Breast epithelium (tissue), 3 donors: ENCODE data around the gene CNPY4.

Experiments used
- POLR2A ChIP-seq: fragments of 450-650 bp; IDR thresholded peaks from one replicate; pipeline ENCODE4 v1.6.1; 2016; ENCODE audit warnings: antibody characterized with exemption, mild to moderate bottlenecking, moderate library complexity
- TF ChIP-seq, protein P1 (sequence below), 3 donors: fragments of 450-650 bp; IDR thresholded peaks; one replicate each; pipeline ENCODE4 v1.5.1; 2016 to 2017; ENCODE audit warnings: antibody characterized with exemption in 3 of 3, mild to moderate bottlenecking in 3 of 3, moderate library complexity in 3 of 3

DNA sequence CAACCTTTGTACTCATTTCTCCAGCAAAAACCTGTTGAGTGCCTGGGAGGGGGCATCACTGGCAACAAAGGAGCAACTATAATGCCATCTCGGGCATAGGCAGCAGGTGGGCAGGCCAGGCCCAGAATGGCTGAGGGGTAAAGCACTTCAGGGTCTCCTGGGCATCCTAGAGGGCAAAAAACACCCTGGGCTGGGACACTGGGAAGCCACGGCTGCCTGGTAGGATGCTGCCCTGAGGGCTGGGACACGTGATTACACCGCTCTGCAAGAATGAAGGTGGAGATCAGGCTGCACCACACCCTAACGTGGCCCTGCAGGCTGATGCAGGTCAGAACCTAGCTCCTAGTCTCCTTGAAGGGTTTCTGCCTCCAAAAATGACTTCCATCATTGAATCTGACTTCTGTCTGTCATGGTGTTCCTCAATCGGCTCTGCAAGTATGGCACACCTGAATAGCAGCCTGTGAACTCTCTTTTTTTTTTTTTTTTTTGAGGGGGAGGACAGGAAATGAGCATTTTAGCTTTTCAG lies 43.6 kb downstream of the CNPY4 start:
- TF ChIP-seq, protein P1, sequence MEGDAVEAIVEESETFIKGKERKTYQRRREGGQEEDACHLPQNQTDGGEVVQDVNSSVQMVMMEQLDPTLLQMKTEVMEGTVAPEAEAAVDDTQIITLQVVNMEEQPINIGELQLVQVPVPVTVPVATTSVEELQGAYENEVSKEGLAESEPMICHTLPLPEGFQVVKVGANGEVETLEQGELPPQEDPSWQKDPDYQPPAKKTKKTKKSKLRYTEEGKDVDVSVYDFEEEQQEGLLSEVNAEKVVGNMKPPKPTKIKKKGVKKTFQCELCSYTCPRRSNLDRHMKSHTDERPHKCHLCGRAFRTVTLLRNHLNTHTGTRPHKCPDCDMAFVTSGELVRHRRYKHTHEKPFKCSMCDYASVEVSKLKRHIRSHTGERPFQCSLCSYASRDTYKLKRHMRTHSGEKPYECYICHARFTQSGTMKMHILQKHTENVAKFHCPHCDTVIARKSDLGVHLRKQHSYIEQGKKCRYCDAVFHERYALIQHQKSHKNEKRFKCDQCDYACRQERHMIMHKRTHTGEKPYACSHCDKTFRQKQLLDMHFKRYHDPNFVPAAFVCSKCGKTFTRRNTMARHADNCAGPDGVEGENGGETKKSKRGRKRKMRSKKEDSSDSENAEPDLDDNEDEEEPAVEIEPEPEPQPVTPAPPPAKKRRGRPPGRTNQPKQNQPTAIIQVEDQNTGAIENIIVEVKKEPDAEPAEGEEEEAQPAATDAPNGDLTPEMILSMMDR (IDR thresholded peaks at IDR 0.05), result no peak
- TF ChIP-seq POLR2A, result no peak
